GM21360 (cell line): ENCODE data around the gene AJM1.
A peak's percentile ranks its signal among the peaks of the same experiment; 100 is the strongest.
"Not testable (repeated sequence)": the region's sequence is repeated elsewhere in the genome, so short reads cannot be mapped to it uniquely, and the experiment has no call there.

Experiments
- ATAC-seq: cut with Tn5 transposase; IDR thresholded peaks from one replicate; pipeline ENCODE4 v1.9.1; 2021; ENCODE audit warnings: mild to moderate bottlenecking, moderate library complexity; ENCODE audit not compliant: unreplicated experiment

The AJM1 gene

DNA sequence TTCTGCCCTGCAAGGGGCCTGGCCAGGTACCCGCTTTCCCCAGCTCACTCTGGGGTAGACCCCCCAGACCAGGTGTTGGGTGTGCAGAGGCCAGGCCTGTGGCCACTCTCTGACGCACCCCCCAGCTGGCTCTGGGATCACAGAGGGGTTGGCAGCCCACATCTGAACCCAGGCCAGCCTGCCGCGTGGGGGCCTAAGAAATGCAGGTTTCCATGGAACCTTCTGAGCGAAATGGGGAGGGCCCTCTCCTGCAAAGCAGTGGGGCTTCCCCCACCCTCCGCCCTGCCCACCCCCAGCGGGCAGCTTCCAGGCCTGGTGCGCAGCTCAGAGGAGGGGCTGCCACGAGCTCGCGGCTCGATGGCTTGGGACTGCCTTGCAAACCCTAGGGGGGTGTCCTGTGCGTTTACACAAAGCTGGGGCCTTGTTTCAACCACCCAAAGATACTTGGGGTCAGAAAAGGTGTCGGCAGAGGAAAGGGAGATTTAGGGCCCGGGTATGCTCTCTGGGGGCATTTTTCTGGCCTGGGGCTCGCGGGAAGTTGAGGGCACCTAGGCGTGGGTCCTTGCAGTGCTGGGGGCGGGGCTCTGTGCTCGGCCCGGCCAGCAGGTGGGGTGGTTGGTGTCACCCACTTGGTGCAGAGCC lies 1.0 kb downstream of the AJM1 start:
- ATAC-seq = not testable (repeated sequence)

DNA sequence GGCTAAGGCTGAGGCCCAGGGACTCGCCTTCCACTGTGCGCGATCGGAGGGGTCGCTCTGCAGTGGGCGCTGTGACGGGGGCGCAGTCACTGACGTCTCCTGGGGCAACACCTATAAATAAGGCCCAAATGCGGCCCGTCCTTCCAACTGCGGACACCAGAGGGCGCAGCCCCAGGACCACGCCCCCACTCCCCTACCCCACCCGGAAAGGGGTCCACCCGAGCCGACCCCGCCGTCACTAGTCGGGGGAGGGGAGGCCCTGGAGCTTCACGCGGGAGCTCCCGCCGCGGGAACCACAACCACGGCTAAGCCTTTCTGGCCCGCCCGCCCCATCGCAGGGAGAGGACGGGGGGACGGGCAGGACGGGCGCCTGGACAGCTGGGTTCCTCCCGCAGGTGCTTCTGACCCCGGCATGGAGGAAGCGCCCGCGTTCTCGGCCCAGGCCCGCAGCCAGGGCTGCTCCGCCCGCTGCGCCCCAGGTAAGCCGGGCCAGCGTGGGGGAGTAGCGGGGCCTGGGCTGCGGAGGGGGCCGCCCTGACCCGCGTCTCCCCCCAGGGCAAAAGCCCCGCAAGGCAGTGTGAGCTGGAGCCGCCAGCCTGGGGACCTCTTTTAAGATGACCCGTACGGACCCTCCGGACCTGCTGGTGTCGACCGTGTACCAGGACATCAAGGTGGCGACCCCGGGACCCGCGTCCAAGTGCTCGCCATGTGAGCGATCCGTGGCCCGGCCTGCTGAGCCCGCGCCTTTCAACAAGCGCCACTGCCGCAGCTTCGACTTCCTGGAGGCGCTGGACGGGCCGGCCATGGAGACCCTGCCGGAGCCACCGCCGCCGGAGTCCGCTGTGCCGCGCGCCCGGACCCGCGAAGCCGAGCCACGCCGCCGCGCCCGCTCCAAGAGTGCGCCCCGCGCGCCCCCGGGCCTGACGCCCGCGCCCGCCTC lies 1.8 kb downstream of the AJM1 start:
- not testable (repeated sequence) for ATAC-seq

- ATAC-seq = no peak
These were observed 2.6 kb downstream of the AJM1 start for GRCh38 chr9:136844761-136845464.

DNA sequence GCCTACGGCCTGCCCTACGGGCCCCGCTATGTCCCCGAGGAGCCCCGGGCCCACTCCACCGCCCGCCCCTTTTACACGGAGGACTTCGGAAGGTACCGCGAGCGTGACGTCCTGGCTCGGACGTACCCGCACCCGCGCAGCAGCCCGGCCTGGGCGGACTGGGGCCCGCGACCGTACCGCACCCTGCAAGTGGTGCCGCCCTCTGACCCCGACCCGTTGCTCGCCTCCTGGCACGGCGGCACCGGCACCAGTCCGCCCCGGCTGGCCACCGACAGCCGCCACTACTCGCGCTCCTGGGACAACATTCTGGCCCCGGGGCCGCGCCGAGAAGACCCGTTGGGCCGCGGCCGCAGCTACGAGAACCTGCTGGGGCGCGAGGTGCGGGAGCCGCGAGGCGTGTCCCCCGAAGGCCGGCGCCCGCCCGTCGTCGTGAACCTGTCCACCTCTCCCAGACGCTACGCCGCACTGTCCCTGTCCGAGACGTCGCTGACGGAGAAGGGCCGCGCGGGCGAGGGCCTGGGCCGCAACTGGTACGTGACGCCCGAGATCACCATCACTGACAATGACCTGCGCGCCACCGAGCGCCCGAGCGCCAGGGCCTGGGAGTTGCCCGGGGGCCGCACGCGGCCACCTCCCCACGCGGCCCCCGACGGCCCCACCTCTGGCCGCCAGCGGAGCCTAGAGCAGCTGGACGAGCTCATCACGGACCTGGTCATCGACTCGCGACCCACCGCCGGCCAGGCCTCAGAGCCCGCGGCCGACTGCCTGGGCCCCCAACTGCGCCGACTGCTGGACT lies 3.4 kb downstream of the AJM1 start:
- ATAC-seq = no peak

- no peak for ATAC-seq
These were observed 4.3 kb downstream of the AJM1 start for GRCh38 chr9:136846376-136847087.

DNA sequence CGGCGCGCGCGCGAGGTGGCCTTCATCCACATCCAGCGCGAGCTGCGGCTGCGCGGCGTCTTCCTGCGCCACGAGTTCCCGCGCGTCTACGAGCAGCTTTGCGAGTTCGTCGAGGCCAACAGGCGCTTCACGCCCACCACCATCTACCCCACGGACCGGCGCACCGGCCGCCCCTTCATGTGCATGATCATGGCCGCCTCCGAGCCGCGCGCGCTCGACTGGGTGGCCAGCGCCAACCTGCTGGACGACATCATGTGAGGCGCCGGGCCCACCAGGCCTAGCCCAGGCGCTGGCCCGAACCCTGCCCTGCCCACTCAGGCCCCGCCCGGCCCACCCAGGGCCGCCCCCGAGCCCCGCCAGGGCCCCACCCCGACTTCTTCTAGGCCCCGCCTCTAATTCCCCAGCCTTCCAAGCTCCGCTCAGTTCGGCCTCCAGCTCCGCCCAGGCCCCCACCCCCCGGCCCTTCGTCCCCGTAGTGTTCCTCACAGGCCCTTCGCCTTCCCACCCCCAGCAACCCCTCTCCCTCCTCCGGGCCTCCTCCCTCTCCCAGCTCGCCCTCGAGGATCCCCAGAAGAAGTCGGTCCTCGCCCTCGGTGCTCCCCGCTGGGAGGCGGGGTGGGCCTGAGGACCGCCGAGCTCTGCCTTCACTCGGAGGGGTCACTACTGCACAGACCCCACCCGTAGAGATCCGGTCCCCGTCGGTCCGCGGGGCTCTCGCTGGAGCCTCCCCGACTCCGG lies 5.0 kb downstream of the AJM1 start:
- no peak for ATAC-seq

DNA sequence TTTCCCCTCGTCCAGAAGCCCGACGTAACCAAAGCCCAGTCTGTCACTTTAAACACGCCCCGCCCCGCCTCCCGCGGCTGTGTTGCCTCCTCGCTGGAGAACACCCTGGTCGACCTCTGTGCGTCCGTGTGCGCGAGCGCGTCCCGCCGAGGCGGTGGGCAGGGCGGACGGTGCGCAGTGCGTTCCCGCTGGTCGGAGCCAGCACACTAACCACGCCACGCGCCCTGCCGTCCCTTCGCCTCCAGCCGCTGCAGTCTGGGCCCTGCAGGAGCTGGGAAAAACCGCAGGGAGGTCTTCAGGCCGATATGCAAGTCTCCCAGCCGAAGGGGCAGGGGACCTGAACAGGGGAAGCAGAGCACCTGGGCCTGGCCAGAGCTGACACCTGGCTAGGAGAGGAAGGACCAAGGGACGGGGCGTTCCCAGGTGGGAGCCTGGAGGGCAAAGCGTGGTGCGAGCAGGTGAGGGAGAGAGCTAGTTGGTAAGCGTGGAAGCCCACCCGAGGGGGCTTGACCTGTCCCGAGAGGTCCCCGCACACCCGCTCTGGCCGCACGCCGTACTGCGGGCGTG lies 5.6 kb downstream of the AJM1 start:
- ATAC-seq = no peak

- no peak for ATAC-seq
These were observed 6.2 kb downstream of the AJM1 start for GRCh38 chr9:136848393-136849037.

DNA sequence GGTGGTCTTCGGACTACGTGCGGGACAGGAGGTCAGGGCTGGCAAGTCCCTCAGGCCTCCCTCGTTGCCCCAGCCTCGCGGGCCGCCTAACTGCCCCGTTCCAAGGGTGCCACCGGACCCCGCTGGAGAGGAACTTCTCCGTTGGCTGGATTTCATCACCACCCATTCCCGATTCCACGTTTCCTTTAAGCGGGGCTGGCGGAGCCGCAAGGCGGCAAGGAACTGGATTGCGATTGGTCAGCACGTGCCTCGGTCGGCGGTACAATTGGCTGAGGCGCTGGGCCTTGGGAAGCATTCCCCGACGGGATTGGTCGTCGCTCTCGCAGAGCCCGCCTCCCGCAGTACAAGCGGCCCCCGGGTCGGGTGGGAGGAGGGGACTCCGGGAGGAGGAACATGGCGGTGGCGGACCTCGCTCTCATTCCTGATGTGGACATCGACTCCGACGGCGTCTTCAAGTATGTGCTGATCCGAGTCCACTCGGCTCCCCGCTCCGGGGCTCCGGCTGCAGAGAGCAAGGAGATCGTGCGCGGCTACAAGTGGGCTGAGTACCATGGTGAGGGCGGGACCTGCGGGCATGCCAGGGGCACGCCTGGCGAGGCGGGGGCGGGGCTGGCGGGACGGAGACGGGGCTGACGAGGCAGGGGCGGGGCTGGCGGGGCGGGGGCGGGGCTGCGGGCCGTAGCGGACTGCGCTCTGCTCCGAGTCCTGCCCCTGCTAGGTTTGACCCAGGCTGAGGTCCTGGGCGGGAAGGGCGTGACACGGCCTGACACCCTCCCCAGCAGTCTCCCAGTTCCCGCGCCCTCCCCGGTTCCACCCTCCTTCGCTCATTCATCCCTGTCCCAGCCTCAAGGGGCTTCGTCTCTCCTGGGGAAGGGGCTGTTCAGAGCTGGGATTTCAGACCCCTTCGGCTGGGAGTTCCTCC lies 7.0 kb downstream of the AJM1 start, which contains the start of gene PHPT1:
TSS of gene PHPT1 (plus strand) at position 372 of the 922 bp plus-strand sequence. CDS start at position 394, 22 bp downstream.
- ATAC-seq = peak; percentile 74

- no peak for ATAC-seq
These were observed 7.9 kb downstream of the AJM1 start for GRCh38 chr9:136849960-136850865.

DNA sequence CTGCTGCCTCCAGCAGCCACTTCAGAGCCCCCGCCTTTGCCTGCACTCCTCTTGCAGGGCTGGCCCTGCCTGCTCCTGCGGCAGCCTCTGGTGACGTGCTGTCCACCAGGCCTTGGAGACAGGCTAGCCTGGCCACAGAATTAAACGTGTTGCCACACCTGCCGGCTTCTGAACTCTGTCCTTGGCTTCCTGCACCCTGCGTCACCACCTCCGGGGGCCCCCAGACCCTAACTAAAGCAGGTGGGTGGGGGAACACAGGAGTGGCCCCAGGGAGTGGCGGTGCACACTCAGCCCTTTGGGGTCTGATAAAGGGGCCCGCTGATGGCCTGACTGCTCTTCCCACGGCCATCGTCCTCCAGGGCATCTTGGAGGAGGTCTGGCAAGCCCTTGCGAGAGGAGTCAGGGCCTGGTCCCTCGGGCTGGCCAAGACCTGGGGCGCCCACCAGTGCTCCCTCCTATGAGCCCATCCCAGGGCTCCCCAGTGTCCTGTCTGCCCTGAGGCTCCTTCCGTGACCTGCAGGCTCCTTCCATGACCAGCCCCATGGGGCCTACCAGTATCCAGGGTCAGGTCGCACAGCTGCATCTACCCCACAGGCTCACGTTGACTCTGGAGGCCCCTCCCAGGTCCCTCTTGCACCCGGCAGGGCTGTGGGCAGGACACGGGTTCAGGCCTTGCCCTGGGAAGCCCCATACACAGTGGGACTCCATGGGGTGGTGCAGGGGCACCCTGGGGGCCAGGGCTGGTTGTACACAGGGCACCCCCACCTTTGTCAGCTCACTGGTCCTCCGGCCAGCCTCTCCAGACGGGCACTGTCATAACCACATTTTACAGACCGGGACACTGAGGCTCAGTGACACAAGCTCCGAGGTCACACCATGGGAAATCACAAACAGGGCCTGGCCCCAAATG lies 8.8 kb downstream of the AJM1 start:
- ATAC-seq = no peak

- ATAC-seq = no peak
These were observed 9.8 kb downstream of the AJM1 start, which contains the start of gene MAMDC4 for GRCh38 chr9:136851941-136852663. TSS of gene MAMDC4 (plus strand) at chr9:136852346. CDS start at chr9:136852417, 71 bp downstream.

DNA sequence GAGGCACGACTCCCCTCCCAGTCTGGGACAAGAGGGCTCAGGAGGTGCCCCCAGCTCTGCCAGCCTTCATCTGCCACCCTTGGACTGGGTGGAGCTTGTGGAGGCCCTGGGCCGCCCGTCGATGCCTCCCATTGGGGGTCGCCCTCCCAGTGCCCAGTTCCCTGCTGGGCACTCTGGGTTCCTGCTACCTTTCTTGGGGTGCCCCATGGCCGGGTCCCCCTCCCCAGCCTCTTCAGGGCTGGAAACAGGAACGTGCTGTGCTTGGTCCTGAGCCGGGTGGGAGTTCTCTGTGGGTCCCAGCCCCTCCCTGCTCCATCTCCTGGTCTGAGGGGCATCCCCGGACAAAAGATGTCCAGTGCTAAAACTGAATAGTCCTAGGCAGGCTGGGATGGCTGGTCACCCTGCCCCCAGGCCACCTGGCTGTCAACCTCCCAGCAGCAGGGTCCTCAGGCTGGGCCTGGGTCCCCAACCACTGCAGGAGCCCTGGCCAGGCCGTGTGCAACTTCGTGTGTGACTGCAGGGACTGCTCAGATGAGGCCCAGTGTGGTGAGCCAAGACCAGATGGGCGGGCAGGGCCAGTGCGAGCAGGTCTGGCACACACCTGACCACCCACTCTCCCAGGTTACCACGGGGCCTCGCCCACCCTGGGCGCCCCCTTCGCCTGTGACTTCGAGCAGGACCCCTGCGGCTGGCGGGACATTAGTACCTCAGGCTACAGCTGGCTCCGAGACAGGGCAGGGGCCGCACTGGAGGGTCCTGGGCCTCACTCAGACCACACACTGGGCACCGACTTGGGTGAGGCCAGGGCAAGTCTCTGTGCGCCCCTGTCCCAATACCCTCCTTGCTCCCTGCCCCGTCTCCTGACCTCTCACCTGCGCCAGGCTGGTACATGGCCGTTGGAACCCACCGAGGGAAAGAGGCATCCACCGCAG lies 10.7 kb downstream of the AJM1 start:
- ATAC-seq = no peak
